ENCODE results near the gene EFNA5.
"Not testable (repeated sequence)": the region's sequence is repeated elsewhere in the genome, so short reads cannot be mapped to it uniquely, and the experiment has no call there.

EFNA5 gene

GRCh38 chr5:107517185-107518033 lies 153.3 kb downstream of the EFNA5 start:
- no peak for DNase-seq (ENCODE audit: low read depth in 2 of 2)

- no peak for DNase-seq (ENCODE audit: low read depth in 2 of 2)
Observed at GRCh38 chr5:107516452-107517184, 154.1 kb downstream of the EFNA5 start.

GRCh38 chr5:107515521-107516080 lies 155.1 kb downstream of the EFNA5 start:
- DNase-seq (ENCODE audit: low read depth in 2 of 2): no peak

- DNase-seq (ENCODE audit: low read depth in 2 of 2): no peak
Observed at GRCh38 chr5:107514305-107514704, 156.4 kb downstream of the EFNA5 start.

- DNase-seq (ENCODE audit: low read depth in 2 of 2): no peak
Observed at GRCh38 chr5:107513337-107514085, 157.2 kb downstream of the EFNA5 start.

- DNase-seq (ENCODE audit: low read depth in 2 of 2): no peak
Observed at GRCh38 chr5:107512029-107512428, 158.7 kb downstream of the EFNA5 start.

GRCh38 chr5:107510125-107510524 lies 160.6 kb downstream of the EFNA5 start:
- DNase-seq (ENCODE audit: low read depth in 2 of 2): no peak

- DNase-seq (ENCODE audit: low read depth in 2 of 2): no peak
Observed at GRCh38 chr5:107508097-107508496, 162.6 kb downstream of the EFNA5 start.

- no peak for DNase-seq (ENCODE audit: low read depth in 2 of 2)
Observed at GRCh38 chr5:107505763-107506534, 164.8 kb downstream of the EFNA5 start.

- DNase-seq (ENCODE audit: low read depth in 2 of 2): no peak
Observed at GRCh38 chr5:107504424-107504823, 166.3 kb downstream of the EFNA5 start.

GRCh38 chr5:107502676-107503060 lies 168.1 kb downstream of the EFNA5 start:
- DNase-seq (ENCODE audit: low read depth in 2 of 2): no peak

- DNase-seq (ENCODE audit: low read depth in 2 of 2): no peak
Observed at GRCh38 chr5:107501965-107502675, 168.6 kb downstream of the EFNA5 start.

GRCh38 chr5:107500840-107501239 lies 169.9 kb downstream of the EFNA5 start:
- DNase-seq (ENCODE audit: low read depth in 2 of 2): no peak

- no peak for DNase-seq (ENCODE audit: low read depth in 2 of 2)
Observed at GRCh38 chr5:107500347-107500746, 170.4 kb downstream of the EFNA5 start.

- no peak for DNase-seq (ENCODE audit: low read depth in 2 of 2)
Observed at GRCh38 chr5:107499776-107500175, 171.0 kb downstream of the EFNA5 start.

GRCh38 chr5:107499237-107499636 lies 171.5 kb downstream of the EFNA5 start:
- no peak for DNase-seq (ENCODE audit: low read depth in 2 of 2)

- no peak for DNase-seq (ENCODE audit: low read depth in 2 of 2)
Observed at GRCh38 chr5:107496466-107496865, 174.3 kb downstream of the EFNA5 start.

GRCh38 chr5:107494129-107494528 lies 176.6 kb downstream of the EFNA5 start:
- DNase-seq (ENCODE audit: low read depth in 2 of 2): not testable (repeated sequence)

- DNase-seq (ENCODE audit: low read depth in 2 of 2): no peak
Observed at GRCh38 chr5:107487056-107487542, 183.6 kb downstream of the EFNA5 start.

- DNase-seq (ENCODE audit: low read depth in 2 of 2): peak; percentile 12 to 19
Observed at GRCh38 chr5:107486489-107486888, 184.2 kb downstream of the EFNA5 start.

Measured in activated CD8-positive, alpha-beta memory T cell treated with anti-CD3 and anti-CD28 coated beads for 4 hours (primary cell).